ENCODE results near the gene PPP2R5C. TPM values are rescaled to one million over a fixed set of nuclear protein-coding genes. Genes with fewer than 3 reads are reported as not detected.
"Not testable (repeated sequence)": the region's sequence is repeated elsewhere in the genome, so short reads cannot be mapped to it uniquely, and the experiment has no call there.

PPP2R5C gene
- total RNA-seq, 1 experiment from 2014 or later = 93.0 TPM

- Histone ChIP-seq H4K5ac (ENCODE audit: insufficient read length, low read depth, low read length) (no peak overlapping the region), H3K4ac (ENCODE audit: low read depth, low read length) (no peak overlapping the region), H3K56ac (ENCODE audit: insufficient read length, low read depth, low read length) (no peak overlapping the region), H3T11ph (ENCODE audit: low read length) (no peak overlapping the region), H4K20me1 (ENCODE audit: control insufficient read depth, insufficient read depth, insufficient read length) (no peaks in the 10 kb centered on the region), H3K23ac (ENCODE audit: insufficient read length, low read depth, low read length) (no peak overlapping the region), H3K18ac (ENCODE audit: insufficient read length, low read depth, low read length) (no peak overlapping the region), H2BK15ac (ENCODE audit: low read depth, low read length) (no peak overlapping the region), H2AFZ (ENCODE audit: low read length) (no peak overlapping the region), H2BK12ac (ENCODE audit: insufficient read length, low read depth, low read length) (no peak overlapping the region), H2BK120ac (ENCODE audit: low read depth, low read length, poor library complexity, severe bottlenecking) (no peak overlapping the region), H2AK5ac (ENCODE audit: insufficient read length, low read length) (no peak overlapping the region), H3K79me2 (ENCODE audit: insufficient read depth, low read length) (no peaks in the 10 kb centered on the region), H3K9ac (ENCODE audit: extremely low read depth, insufficient read length, low read length) (no peak overlapping the region), H3K79me1 (ENCODE audit: insufficient read depth, low read depth, low read length, poor library complexity, severe bottlenecking) (no peaks in the 10 kb centered on the region), H3K4me1 (ENCODE audit: insufficient read depth, low read length) (no peaks in the 10 kb centered on the region), H3K9me3 (ENCODE audit: control insufficient read depth, low read depth, low read length) (no peaks in the 10 kb centered on the region), H2BK5ac (ENCODE audit: insufficient read length, low read length) (no peak overlapping the region), H4K91ac (ENCODE audit: insufficient read length, low read depth, low read length) (no peak overlapping the region), H3K4me2 (ENCODE audit: insufficient read depth, insufficient read length, low read length) (no peak overlapping the region), H3K27ac (ENCODE audit: insufficient read length, low read depth, low read length) (no peak overlapping the region), H3K27me3 (ENCODE audit: insufficient read depth, low read length) (no peaks in the 10 kb centered on the region), H2BK20ac (ENCODE audit: low read depth, low read length, poor library complexity, severe bottlenecking) (no peak overlapping the region), H3K14ac (ENCODE audit: insufficient read depth, low read length) (no peak overlapping the region), H3K23me2 (ENCODE audit: insufficient read length, low read depth, low read length, poor library complexity, severe bottlenecking) (no peaks in the 10 kb centered on the region), H4K8ac (replicated peaks; ENCODE audit: insufficient read length, low read depth, low read length) (no peak overlapping the region)
- H3K36me3 Mint-ChIP-seq (ENCODE audit: insufficient read depth in 1 of 3, low read depth in 3 of 3) = peaks cover 5 to 15% (median 7%) of the 10 kb centered on the region in 3 experiments; a peak in 4 of 7 replicates
- no peak for DNase-seq
- no peak for TF ChIP-seq CTCF (conservative IDR thresholded peaks at IDR 0.05)
- H3K9me3 Mint-ChIP-seq = peaks cover 32 to 33% of the 10 kb centered on the region in 2 experiments
- H3K27ac Mint-ChIP-seq = no peak overlapping the region
- no peak overlapping the region for H3K4me3 Mint-ChIP-seq
- peaks cover 55% of the 10 kb centered on the region for H3K27me3 Mint-ChIP-seq (ENCODE audit: low read depth)
- no peaks in the 10 kb centered on the region for H3K4me1 Mint-ChIP-seq
- no CpG with 5 or more reads among the region's 6 CpGs for WGBS (ENCODE audit: extremely low coverage, insufficient read length, low lambda C conversion rate)
Observed at GRCh38 chr14:101743701-101744100, 17.8 kb upstream of the PPP2R5C start.

GRCh38 chr14:101744382-101744781 is 17.1 kb upstream of the PPP2R5C start:
- not testable (repeated sequence) for H3K4ac ChIP-seq (ENCODE audit: low read depth, low read length); H3K56ac ChIP-seq (ENCODE audit: insufficient read length, low read depth, low read length); H2BK5ac ChIP-seq (ENCODE audit: insufficient read length, low read length); H2AFZ ChIP-seq (ENCODE audit: low read length); H4K8ac ChIP-seq (replicated peaks; ENCODE audit: insufficient read length, low read depth, low read length); H3K9me3 ChIP-seq (ENCODE audit: control insufficient read depth, low read depth, low read length); H3K27ac ChIP-seq (ENCODE audit: insufficient read length, low read depth, low read length); H3K4me1 ChIP-seq (ENCODE audit: insufficient read depth, low read length); H3K18ac ChIP-seq (ENCODE audit: insufficient read length, low read depth, low read length); H3K79me2 ChIP-seq (ENCODE audit: insufficient read depth, low read length); H2BK12ac ChIP-seq (ENCODE audit: insufficient read length, low read depth, low read length); H3K9ac ChIP-seq (ENCODE audit: extremely low read depth, insufficient read length, low read length); H3K23me2 ChIP-seq (ENCODE audit: insufficient read length, low read depth, low read length, poor library complexity, severe bottlenecking); H3K23ac ChIP-seq (ENCODE audit: insufficient read length, low read depth, low read length); H4K20me1 ChIP-seq (ENCODE audit: control insufficient read depth, insufficient read depth, insufficient read length); H3K14ac ChIP-seq (ENCODE audit: insufficient read depth, low read length); H4K91ac ChIP-seq (ENCODE audit: insufficient read length, low read depth, low read length); H3K4me1 Mint-ChIP-seq; H3K79me1 ChIP-seq (ENCODE audit: insufficient read depth, low read depth, low read length, poor library complexity, severe bottlenecking); H3K27me3 ChIP-seq (ENCODE audit: insufficient read depth, low read length); H3T11ph ChIP-seq (ENCODE audit: low read length); H3K4me2 ChIP-seq (ENCODE audit: insufficient read depth, insufficient read length, low read length); DNase-seq; H3K27ac Mint-ChIP-seq; H4K5ac ChIP-seq (ENCODE audit: insufficient read length, low read depth, low read length); H2BK120ac ChIP-seq (ENCODE audit: low read depth, low read length, poor library complexity, severe bottlenecking); H2AK5ac ChIP-seq (ENCODE audit: insufficient read length, low read length); H3K4me3 Mint-ChIP-seq; H2BK20ac ChIP-seq (ENCODE audit: low read depth, low read length, poor library complexity, severe bottlenecking); H2BK15ac ChIP-seq (ENCODE audit: low read depth, low read length)
- peaks cover 5 to 15% (median 7%) of the 10 kb centered on the region in 3 experiments; a peak in 4 of 7 replicates for H3K36me3 Mint-ChIP-seq (ENCODE audit: insufficient read depth in 1 of 3, low read depth in 3 of 3)
- peaks cover 31 to 32% of the 10 kb centered on the region in 2 experiments for H3K9me3 Mint-ChIP-seq
- H3K27me3 Mint-ChIP-seq (ENCODE audit: low read depth) = peaks cover 57% of the 10 kb centered on the region
- no CpG with 5 or more reads among the region's 6 CpGs for WGBS (ENCODE audit: extremely low coverage, insufficient read length, low lambda C conversion rate)
